HL-60/S4 treated with retinoic acid at 250 ng/mL for 4 days and 3 days (cell line): Measurements from ENCODE around the gene VDR.
"Not testable (repeated sequence)": the region's sequence is repeated elsewhere in the genome, so short reads cannot be mapped to it uniquely, and the experiment has no call there.

Experiments
- in situ Hi-C: fragments of 300-500 bp; cut with MboI; formaldehyde crosslinking; loops from 2 replicates; pipeline ENCODE4 v1.7.0; 2022; ENCODE audit warnings: low sequenced_read_pairs

The VDR gene

DNA sequence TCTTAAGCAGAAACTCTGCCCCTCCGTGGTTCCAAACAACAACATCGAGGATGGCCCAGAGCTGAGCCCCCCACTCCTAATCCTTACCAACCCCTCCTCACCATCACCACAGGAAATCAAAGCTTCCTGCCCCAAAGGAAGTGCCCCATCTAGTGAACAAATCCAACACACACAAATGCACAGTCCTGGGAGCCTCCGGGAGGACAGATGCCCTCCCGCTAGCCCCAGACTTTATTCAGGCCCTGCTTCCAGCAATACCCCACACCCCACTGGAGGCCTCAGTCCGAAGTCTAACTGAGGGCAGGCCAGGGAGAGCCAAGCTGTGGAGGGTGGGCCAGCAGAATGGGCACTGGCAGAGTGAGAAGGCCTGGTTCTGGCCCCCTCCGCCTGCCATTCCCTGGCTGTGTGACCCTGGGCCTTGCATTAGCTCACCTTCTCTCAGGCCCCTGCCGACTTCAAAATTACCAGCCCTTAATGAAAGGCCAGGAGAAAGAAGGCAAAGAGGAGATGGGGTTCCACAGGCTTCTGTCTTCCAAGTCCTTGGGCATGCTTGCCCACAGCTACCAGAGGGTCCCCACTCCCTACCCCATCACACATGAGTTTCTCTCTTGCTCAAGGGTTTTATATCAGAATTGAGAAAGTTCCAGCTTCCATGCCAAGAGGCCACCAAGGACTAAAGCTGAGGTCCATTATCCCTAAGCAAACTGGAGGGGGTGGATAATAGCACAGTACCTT is 87.4 kb downstream of the VDR start:
- in situ Hi-C loops = no loop called here

DNA sequence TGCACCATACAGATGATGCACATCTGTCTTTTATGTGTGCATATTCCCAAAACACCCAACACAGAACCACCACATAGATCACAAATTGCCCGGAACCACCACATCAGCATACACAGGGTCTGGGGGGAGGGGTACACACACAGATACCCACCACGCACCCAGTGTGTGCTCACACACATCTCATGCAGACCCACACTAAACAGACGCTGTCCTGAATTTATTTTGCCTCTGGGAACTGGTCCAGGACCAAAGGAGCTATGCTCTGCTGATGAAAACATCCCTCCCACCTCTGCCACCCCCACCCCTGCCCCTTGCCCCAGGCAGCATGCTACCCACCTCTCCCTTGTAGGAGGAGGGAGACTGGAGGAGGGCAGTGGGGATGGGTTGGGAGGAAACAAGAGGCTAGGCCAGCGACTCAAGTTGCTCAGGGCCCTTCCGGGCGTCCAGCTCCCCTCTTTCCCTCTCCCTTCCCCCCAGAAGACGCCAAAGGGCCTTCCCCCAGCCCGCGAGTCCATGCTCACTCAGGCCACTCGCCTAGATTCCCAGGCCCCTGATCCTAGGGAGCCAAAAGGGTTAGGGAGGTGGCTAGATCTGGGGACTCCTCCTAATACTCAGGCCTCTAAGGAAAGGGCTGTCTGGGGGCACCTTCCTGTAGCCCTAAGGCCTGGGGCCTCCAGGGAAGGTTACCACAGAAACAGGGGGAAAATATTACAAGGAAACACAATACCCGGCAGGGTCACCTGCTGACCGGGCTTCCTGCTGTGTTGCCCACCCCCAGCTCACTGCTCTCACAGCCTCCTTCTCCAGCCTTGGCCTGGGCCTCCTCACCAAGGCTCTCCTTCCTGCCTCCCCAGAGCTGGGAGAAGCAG is 88.2 kb downstream of the VDR start:
- in situ Hi-C loops = no loop called here

DNA sequence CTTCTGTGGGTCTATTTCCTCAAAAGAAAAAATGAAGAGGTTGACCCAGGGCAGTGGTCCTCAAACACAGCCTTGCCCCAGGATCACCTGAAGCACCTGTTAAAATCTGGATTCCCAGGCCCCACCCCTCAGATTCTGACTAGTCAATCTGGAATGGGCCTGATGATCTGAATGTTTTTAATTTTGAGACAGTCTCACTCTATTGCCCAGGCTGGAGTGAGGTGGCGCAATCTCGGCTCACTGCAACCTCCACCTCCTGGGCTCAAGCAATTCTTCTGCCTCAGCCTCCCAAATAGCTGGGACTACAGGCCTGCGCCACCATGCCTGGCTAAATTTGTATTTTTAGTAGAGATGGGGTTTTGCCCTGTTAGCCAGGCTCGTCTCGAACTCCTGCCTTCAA is 89.3 kb downstream of the VDR start:
- in situ Hi-C loops = not testable (repeated sequence)

DNA sequence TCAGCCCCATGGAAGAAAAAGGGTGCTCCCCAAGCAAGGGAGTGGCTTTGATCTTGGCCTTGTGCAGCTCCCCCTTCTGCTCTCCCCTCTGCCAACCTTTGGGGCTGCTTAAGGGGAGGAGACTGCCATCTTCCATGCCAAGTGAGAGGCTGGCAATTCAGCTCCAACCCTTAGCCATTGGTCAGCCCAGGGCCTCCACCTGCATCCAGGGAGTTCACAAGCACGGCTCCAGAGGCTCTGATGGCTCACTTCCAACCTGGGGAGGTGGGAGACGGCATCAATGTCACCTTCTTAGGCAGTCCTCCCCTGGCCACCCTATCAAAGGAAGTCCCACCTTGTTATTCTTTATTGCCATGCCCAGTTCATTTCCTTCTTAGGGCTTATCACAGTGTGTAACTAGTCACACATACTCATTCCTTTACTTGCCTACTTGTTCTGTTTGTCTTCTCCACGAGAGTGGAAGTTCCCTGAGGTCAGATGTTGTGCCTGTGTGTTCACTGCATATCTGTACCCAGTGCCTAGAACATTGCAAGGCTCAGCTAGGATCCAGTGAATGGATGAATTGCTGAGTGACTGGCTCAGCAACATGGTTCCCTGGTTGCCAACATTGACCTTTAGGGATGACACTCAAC is 90.1 kb downstream of the VDR start:
- in situ Hi-C loops = no loop called here

DNA sequence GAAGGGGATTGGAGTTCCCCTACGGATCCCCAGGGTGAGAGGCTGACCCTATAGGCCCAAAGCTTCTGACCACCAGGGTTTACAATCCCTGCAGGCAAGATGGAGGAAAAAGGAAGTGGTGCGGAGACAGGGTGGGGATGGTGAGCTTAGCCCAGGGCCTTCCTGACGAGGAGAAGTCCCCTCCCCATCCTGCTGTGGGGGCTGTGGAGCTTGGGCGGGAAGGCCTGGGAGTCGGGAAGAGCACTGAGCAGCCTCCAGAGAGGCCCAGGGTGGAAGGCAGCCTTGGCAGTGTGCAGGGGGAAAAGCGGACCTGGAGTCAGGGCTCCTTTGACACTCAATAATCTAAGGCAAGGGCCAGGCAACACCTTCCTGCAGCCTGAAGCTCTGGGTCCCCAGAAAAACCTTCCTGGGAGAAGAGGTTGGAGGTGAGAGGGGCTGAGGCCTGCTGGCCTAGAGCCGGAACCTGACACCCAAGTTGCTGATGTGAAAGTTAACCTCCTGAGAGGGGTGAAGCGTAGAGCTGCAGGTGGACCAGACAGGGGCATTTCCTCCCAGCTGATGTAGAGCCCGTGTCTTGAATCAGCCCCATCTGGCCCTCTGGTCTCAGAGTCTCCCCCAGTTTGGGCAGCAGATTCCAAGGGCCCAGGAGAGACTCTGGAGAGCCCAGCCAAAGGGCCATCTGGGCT is 91.1 kb downstream of the VDR start:
- in situ Hi-C loops = no loop called here

DNA sequence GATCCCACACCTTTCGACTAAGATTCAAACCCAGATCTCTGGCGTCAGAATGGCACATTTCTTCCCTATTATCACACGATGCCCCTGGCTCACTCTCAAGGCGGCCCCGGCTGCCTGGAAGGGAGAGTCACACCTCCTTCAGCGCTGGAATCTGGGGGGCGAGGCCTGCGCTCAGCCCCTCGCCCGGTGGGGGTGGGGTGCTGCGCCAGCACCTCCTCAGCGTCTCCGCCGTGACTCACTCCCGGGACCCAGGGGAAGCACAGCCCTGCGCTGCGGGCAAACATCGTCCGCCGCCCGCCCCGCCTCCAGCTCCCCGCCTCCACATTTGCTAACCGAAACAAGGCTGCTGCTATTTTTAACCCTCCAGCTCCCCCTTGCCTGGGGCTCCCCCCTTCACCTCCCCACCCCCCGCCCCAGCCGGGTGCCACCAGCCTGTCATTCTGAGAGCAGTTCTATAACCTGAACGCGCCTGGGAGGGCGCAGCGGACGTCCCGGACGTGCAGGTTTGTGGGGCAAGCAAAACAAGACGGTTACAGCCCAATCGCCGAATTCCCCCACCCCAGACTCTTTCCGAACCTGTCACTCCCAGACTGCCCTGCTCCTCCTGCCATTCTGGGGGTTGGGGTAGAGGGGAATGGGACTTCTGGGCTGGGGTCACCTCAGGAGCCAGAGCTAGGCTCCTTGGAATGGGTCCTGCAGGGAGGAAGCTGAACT is 91.8 kb downstream of the VDR start:
- in situ Hi-C loops = no loop called here

DNA sequence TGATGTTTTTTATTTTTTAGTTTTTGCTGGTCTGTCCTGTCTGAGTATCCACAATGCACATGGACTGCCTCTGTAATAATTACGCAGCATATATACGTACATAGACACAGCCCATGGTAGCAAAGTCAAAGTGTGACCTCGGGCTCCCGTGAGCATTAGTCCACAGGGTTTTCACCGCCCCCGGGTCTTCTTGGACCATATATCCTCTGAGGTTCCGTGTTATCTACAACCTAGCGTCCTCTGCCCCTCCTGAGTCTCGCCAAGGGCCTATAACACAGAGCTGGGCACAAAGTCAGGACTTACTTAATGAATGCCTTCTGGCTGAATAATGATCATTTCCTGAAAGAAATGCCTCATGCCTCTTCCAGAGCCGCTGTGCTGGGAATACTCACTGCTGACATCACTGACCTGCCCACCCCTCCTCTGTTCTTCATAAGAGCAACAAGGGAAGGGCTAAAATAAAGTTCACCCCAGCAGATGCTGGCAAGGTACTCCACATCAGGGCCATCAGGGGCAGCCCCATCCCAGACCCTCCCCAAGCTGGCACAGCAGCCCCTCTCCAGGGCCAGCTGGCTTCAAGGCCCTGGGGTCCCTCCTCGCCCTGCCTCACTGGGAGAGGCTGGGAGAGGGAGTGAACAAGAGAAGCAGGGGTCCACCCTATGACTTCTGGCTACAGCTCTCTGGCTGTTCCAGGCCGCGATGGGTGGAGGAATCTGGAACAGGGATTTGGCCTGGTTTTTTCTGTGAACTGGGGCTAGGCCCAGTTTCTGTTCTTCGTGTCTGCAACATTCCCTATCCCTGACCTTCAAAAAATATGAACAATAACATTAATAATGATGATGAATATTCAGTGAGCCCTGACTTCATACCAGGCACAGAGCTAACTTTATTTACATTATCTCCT is 93.0 kb downstream of the VDR start:
- in situ Hi-C loops = no loop called here

DNA sequence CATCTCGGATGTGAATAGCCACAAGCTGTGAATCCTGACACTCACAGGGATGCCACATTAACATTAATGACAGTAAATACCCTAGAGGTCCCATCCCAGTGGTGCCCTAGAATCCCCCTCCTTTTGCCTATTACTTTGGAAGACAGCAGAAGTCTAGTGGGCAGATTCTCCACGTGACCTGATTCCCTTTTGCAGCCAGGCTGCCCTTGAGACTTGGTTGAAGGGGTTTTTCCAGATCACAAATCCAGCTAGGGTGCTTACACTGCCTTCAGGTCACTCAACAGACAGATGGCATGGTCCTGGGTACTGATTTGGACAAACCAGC is 93.8 kb downstream of the VDR start:
- in situ Hi-C loops = no loop called here

DNA sequence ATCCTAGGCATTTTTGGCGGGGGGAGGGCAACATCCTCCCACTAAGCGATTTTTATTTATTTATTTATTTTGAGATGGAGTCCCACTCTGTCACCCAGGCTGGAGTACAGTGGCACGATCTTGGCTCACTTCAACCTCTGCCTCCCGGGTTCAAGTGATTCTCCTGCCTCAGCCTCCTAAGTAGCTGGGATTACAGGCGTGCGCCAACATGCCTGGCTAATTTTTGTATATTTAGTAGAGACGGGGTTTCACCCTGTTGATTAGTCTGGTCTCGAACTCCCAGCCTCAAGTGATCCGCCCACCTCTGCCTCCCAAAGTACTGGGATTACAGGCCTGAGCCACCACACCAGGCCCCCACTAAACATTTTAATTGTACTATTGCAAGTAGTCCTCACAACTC is 95.3 kb downstream of the VDR start:
- in situ Hi-C loops = not testable (repeated sequence)

DNA sequence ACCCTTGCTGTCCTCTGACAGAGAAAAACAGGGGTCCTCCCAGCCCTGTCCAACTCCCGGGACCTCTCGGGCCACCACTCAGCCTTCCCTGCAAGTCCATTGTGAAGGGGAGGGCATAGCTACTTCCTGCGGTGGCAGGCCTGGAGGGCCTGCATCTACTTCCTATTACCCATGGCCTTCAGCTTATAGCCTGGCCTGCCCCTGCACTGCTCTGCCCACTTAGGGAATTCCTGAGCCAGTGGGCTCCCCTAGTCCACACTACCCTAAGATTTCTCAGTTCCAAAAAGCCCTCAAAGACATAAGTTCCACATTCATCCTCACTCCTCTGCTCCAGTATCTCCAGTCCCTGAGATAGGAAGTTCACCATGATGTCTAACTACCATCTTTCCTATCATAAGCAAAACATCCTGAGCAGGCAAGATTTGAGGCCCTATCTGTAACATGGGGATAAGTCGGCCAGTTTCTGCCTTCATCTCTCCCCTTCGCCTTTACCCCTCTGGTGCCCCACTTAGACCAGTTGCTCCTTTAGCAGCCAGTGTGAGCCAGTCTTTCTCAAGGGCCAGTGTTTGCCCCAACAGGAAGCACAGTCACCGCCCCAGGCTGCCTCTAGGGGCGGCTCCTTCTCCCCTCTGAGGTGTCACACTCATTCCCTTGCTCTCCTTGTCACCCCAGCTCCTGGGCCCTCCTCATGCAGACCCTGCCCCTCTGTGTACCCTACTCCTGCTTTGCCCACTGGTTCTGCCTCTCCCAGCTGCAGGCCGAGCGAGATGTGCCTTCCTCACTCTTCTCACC is 96.0 kb downstream of the VDR start:
- in situ Hi-C loops = no loop called here

DNA sequence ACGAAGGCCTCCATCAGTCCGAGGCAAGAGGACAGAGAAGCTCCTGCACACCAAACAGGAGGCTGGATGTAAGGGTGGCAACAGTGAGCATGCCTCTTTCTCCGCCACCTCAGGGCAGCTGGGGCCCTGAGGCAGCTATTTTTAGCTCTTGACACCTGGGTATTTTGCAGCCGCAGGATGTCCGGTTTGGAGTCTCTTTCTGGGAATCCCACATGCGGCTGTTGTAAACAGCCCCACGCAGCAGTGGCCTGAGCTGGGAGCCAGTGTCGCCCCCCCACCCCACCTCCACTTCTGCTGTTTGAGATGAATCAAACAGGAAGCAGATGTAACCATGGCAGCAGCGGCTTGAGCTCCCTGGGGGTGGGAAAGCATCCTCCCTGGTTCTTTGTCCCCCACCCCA is 96.7 kb downstream of the VDR start:
- in situ Hi-C loops = no loop called here

DNA sequence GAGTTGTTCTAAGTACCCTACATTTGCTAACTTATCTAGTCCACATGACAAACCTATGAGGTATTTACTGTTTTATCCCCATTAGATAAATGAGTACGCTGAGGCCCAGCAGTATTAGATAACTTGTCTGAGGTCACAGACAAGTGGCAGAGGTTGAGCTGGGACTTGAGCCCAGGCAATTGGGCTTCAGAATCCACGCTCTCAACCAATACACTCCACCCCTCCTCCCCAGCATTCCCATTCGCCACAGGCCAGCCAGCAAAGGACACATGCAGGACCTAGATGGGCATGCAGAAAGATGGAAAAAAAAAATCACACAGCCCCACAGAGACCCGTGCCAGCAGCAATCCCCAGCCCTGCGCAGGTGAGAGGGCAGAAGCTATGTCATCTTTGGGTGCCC is 97.5 kb downstream of the VDR start:
- in situ Hi-C loops = no loop called here

DNA sequence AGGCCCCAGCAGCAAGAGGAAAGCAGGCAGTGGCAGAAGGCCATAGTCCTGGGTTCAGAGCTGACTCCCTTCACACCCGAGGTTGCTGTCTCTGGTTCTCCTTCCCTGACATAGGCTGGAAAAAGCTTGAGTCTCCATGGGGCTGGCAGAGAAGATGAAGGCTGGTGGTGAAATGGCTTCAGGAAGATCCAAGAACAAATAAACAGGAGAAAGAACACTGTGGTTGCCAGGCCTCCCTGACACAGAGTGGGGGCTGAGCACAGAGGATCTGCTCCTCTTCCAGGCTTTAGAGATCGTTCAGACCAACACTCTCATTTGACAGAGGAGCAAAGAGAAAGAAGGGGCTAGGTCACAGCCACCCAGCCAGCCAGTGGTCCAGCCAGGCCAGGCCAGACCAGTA is 99.4 kb downstream of the VDR start:
- in situ Hi-C loops = no loop called here

DNA sequence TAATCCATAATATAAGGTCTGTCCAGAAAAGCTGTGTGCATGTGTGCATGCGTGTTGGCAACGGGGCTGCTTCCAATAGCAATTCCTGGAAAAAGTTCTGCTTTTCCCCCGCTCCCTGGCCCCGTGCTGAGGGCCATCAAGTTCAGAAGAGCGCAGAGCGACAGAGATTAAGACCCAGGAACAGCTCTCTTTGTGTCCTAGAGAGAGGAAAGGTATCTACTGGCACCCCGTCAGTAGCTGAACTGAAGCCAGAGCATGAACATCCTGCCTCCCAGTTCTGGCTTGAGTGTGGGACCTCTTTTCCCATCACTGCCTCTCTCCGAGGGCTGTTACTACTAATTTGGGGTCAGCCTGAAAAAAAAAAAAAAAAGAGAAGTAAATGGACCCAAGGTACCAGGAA is 100.6 kb downstream of the VDR start:
- in situ Hi-C loops = no loop called here

DNA sequence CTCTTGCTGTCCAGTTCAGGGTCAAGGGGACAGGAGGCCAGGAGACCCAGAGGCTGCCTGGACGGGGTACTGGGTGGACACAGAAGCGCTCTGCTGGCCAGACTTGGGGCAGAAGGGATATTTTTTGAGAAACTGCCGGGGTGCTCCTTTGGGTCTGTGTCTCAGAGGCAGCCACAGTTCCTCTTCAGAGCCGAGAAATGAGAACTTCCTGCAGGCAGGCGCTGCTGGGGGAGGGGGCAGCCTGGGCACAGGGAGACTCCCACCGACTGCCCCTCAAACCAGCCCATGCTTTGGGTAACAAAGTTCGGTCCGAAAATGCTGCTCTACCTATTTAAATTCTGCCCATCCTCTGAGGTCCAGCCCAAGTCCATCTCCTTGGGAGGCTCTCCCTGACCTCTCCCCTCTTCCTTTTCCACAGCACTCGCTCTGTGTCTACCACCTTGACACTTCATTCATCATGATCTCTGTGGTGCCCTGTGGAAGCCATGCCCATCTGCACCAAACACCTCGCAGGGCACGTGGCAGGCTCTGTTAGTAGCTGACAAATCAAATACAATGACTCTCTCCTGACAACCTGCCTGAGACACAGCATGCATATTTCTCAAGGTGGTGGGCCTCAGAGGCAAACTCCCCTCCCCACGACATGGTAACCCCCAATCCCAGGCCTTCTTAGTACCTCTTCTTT is 101.5 kb downstream of the VDR start:
- in situ Hi-C loops = no loop called here

DNA sequence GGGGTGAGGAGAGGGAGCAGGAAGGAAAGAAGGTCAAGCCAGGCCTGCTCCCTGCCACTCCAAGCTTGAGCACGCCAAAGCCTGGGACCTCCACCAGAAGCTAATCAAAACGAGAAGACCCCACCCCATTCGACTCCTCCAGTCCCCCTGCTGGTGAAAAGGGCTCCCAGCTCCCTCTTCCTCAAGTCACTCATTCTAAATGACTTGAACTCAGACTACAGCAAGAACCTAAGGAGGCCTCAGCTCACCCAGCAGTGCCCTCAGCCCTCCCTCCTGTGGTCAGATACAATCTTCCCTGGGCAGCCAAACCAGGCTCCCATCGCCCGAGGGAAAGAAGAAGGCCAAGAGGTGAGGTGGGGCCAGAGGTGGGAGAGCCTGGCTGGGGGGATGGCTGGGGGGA is 102.5 kb downstream of the VDR start:
- in situ Hi-C loops = no loop called here

DNA sequence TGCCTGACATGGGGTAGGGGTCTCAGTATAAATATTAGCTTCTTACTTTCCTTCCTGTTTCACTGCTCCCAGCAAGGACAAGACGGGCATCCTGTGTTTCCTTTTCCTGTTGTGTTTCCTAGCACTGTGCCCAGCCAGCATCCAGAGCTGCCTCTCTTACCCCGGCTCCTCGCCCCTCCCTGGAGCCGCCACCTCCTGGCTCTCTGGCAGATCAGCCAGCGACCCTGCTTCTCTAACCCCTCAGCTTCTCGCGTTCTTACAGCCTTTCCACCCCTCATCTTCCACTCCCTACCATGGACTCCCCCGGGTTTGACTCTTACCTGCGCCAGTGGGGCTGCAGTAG is 102.9 kb downstream of the VDR start:
- in situ Hi-C loops = no loop called here

DNA sequence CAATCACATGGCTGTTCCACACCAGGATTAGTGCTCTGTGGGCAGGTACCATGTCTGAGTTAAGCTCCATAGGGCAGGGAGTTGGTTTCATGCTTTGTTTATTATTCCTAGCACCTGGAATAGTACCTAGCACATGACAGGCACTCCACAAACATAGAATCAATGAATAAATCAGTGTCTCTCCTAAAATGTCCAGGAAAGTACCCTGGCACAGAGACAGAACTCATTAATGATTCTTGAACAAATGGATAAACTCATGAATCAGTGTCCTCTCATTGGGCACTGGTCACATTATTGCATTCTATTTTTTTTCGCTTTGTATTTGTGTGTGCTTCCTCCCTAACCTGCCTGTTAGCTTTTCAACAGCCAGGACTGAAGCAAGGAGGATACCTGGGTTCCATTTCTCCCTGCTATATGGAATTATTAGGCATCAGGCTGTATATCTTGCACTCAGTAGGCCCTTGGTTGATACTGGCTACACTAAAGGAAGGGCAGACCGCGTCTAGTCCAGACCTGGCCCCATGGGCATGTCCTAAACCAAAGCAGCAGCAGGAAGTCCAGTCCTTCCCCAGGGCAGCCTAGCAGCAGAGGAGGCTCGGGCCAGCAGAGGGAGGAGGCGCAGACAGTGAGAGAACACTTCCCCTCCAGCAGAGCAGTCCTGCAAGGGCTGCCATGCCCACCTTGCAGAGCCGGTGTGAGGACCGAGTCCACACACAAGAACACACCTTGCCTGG is 103.5 kb downstream of the VDR start:
- in situ Hi-C loops = no loop called here
